ENCODE measurements around the gene LACC1. TPM values are rescaled to one million over a fixed set of nuclear protein-coding genes. Genes with fewer than 3 reads are reported as not detected.
A peak's percentile ranks its signal among the peaks of the same experiment; 100 is the strongest.

Gene LACC1
- total and polyA plus RNA-seq, 12 donors, result 3.1 to 21.6 (median 11.2) TPM

DNA sequence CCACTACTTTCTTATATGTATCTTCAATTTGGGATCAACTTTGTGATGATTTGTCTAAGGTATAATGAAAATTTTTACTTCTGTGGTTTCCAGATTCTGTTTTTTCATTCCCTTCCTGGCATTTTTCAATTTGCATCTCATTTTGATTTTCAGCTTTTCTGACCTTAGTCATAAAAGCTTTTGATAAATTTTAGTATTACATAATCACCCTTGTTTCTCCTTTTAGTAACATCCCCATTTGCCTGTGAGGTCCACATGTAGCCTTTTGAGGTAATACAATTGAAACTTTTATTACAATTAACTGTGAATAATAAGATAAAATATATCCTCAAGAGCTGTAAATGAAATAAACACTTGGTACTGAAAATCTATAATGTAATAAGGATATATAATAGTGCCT is 31.2 kb downstream of the LACC1 start:
- H3K9me3 ChIP-seq (replicated peaks in 1 of 3), result no peaks in the 10 kb centered on the region
- H3K27ac ChIP-seq, result no peak overlapping the region
- no peaks in the 10 kb centered on the region for H3K36me3 ChIP-seq (replicated peaks in 1 of 2)
- peaks cover 0 to 5% of the 10 kb centered on the region in 2 donors for H3K4me1 ChIP-seq (replicated peaks in 1 of 2)
- H3K4me3 ChIP-seq, result no peak overlapping the region
- intact Hi-C loops (cut with DNase I), result loop anchor here in 1 of 2 donors (10.0 kb wide), 1 partner anchor 554 kb away; no protein-coding TSS in a partner anchor
- no peak for DNase-seq
- no peaks in the 10 kb centered on the region for H3K27me3 ChIP-seq
- TF ChIP-seq POLR2A (IDR thresholded peaks at IDR 0.05), result no peak
- no peak for TF ChIP-seq CTCF (IDR thresholded peaks at IDR 0.05)

DNA sequence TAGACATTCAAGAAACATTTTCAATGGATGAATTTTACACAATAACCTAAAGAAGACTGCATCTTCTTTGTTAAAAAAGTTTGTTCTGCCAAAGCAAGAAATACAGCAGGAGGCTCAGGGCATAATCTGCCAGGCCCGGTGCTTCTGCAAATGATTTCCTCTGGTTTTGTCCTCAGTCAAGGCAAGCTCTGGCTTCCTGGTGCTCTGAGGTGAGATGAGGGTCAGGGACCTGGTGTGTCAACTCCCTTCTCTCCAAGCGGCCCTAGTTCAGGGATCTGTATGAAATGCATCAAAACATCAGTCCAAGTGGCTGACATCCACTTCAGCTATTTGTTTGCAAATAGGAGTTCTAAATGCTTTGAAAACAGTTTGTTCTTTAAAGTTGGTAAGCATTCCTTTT is 31.6 kb downstream of the LACC1 start:
- WGBS, 4 donors, result 27 to 56% (median 38%) methylated on average over 2 of the region's 2 CpGs
- Histone ChIP-seq H3K4me1 (replicated peaks in 1 of 2) (peaks cover 0 to 5% of the 10 kb centered on the region in 2 donors), H3K27me3 (no peaks in the 10 kb centered on the region), H3K4me3 (no peak overlapping the region), H3K27ac (no peak overlapping the region), H3K36me3 (replicated peaks in 1 of 2) (no peaks in the 10 kb centered on the region), H3K9me3 (replicated peaks in 1 of 3) (no peaks in the 10 kb centered on the region)
- TF ChIP-seq POLR2A (IDR thresholded peaks at IDR 0.05), result no peak
- no peak for TF ChIP-seq CTCF (IDR thresholded peaks at IDR 0.05)
- peak in 1 of 7 donors; percentile 19 for DNase-seq
- intact Hi-C loops (cut with DNase I), result loop anchor here in 1 of 2 donors (10.0 kb wide), 1 partner anchor 554 kb away; no protein-coding TSS in a partner anchor

DNA sequence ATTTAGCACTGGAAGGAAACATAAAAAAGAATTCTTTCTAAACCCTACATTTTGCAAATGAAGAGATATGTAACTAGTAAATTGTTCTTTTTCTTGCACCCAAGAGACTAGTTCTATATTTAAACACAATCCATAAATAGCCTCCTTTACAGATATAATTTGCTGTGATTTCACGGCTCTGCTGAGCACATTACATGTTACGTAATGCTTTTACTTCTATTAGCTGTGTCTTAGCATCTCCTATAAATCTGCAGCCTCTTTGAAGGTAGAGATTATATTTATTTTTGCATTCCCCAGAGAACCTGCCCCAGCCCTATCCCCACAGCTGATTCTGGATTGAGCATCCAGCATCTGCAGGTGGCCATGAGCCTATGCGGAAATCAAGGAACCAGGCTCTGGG is 32.2 kb downstream of the LACC1 start:
- no peak for DNase-seq
- no peak overlapping the region for H3K4me3 ChIP-seq
- no peaks in the 10 kb centered on the region for H3K27me3 ChIP-seq
- no peak overlapping the region for H3K27ac ChIP-seq
- peaks cover 0 to 5% of the 10 kb centered on the region in 2 donors for H3K4me1 ChIP-seq (replicated peaks in 1 of 2)
- H3K9me3 ChIP-seq (replicated peaks in 1 of 3), result no peaks in the 10 kb centered on the region
- TF ChIP-seq CTCF (IDR thresholded peaks at IDR 0.05) (no peak), POLR2A (IDR thresholded peaks at IDR 0.05) (no peak)
- 51 to 90% (median 86%) methylated on average over 2 to 3 of the region's 3 CpGs for WGBS, 4 donors
- intact Hi-C loops (cut with DNase I), result loop anchor here in 1 of 2 donors (10.0 kb wide), 1 partner anchor 553 kb away; no protein-coding TSS in a partner anchor
- no peaks in the 10 kb centered on the region for H3K36me3 ChIP-seq (replicated peaks in 1 of 2)

DNA sequence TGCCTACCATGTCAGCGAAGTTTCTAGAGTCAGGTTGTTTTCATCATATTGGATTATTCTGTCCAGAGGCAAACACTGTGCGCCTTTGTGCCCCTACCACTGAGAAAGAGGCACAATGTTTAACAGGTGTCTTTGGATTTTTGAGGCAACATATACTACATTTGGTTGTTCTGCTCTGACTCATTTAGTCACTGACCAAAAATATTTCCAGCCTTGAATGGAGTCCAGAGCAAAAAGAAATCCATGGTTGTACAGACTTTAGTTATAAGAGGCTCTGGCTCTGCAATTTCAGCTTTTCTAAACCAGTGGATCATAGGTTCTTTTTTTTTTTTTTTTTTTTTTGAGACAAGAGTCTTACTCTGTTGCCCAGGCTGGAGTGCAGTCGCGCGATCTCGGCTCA is 35.7 kb downstream of the LACC1 start:
- intact Hi-C loops (cut with DNase I), result loop anchor here in 1 of 2 donors (10.0 kb wide), 1 partner anchor 549 kb away; no protein-coding TSS in a partner anchor
- 63 to 91% (median 78%) methylated on average over 6 of the region's 6 CpGs for WGBS, 4 donors
- no peak for DNase-seq
- Histone ChIP-seq H3K27me3 (no peaks in the 10 kb centered on the region), H3K4me3 (no peak overlapping the region), H3K4me1 (replicated peaks in 1 of 2) (no peaks in the 10 kb centered on the region), H3K9me3 (replicated peaks in 1 of 3) (no peaks in the 10 kb centered on the region), H3K36me3 (replicated peaks in 1 of 2) (no peaks in the 10 kb centered on the region), H3K27ac (no peak overlapping the region)
- TF ChIP-seq POLR2A (IDR thresholded peaks at IDR 0.05), result no peak
- TF ChIP-seq CTCF (IDR thresholded peaks at IDR 0.05), result no peak
